ENCODE data around the gene TIMP3. TPM values are rescaled to one million over a fixed set of nuclear protein-coding genes. Genes with fewer than 3 reads are reported as not detected.

The TIMP3 gene
- polyA plus RNA-seq, 1 donor (not counting 4 experiments of a cell fraction or from before 2014, with no cell fraction given): 34.3 TPM

DNA sequence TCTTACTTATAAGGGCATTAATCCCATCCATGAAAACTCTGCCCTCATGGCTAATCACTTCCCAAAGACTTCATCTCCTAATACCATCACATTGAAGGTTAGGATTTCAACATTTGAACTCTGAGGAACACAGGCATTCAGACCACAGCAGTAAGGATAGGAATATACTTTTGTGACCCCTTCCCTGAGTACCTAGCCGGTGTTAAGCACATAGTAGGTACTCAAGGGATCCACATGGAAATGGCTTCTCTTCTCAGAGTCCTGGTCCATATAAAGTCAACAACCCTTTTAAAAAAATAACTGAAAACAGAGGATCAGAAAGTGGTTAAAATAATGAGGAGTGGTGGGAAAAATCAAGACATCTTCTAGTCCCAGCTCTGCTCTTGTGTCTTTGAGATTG is 78.0 kb downstream of the TIMP3 start:
- Histone ChIP-seq H3K4me1 (ENCODE audit: control insufficient read depth, extremely low read depth, insufficient read depth, low read length) (no peaks in the 10 kb centered on the region), H3K9ac (ENCODE audit: control insufficient read depth, extremely low read depth, insufficient read depth, low read length) (no peak overlapping the region), H3K4me3 (ENCODE audit: control insufficient read depth in 2 of 3, extremely low read depth in 1 of 3, insufficient read depth in 2 of 3, low read depth in 1 of 3, low read length in 3 of 3) (no peak overlapping the region), H4K20me1 (ENCODE audit: control insufficient read depth, extremely low read depth, insufficient read depth, low read length) (no peaks in the 10 kb centered on the region), H2AFZ (ENCODE audit: control insufficient read depth, low read length) (no peak overlapping the region), H3K4me2 (ENCODE audit: control insufficient read depth, extremely low read depth, insufficient read depth, low read depth, low read length) (no peak overlapping the region), H3K27me3 (ENCODE audit: control insufficient read depth, extremely low read depth, insufficient read depth, low read length) (peaks cover 22% of the 10 kb centered on the region), H3K9me1 (ENCODE audit: control insufficient read depth, extremely low read depth, insufficient read depth, low read length) (no peaks in the 10 kb centered on the region), H3K27ac (ENCODE audit: control insufficient read depth, insufficient read depth, low read length) (no peak overlapping the region), H3K9me3 (ENCODE audit: control insufficient read depth, low read depth, low read length) (no peaks in the 10 kb centered on the region), H3K79me2 (ENCODE audit: control insufficient read depth, insufficient read depth, low read length) (no peaks in the 10 kb centered on the region), H3K36me3 (ENCODE audit: control insufficient read depth in 2 of 2, extremely low read depth in 1 of 2, insufficient read depth in 2 of 2, low read length in 2 of 2) (no peaks in the 10 kb centered on the region)
- no peak for TF ChIP-seq EZH2 (IDR thresholded peaks at IDR 0.05; ENCODE audit: low read length)
- TF ChIP-seq, protein P1, sequence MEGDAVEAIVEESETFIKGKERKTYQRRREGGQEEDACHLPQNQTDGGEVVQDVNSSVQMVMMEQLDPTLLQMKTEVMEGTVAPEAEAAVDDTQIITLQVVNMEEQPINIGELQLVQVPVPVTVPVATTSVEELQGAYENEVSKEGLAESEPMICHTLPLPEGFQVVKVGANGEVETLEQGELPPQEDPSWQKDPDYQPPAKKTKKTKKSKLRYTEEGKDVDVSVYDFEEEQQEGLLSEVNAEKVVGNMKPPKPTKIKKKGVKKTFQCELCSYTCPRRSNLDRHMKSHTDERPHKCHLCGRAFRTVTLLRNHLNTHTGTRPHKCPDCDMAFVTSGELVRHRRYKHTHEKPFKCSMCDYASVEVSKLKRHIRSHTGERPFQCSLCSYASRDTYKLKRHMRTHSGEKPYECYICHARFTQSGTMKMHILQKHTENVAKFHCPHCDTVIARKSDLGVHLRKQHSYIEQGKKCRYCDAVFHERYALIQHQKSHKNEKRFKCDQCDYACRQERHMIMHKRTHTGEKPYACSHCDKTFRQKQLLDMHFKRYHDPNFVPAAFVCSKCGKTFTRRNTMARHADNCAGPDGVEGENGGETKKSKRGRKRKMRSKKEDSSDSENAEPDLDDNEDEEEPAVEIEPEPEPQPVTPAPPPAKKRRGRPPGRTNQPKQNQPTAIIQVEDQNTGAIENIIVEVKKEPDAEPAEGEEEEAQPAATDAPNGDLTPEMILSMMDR (optimal IDR thresholded peaks at IDR 0.05 in 1 of 3, IDR thresholded peaks at IDR 0.05 in 1 of 3, conservative IDR thresholded peaks at IDR 0.05 in 1 of 3; ENCODE audit: extremely low read depth in 1 of 3, insufficient read depth in 2 of 3, low read length in 3 of 3): no peak
- dilution Hi-C loops (cut with MboI; ENCODE audit: extremely low pct_ligation_motif_present, low sequenced_read_pairs): no loop called here
- no peak for DNase-seq (ENCODE audit: low read depth, low spot score)
- no peak for FAIRE-seq

DNA sequence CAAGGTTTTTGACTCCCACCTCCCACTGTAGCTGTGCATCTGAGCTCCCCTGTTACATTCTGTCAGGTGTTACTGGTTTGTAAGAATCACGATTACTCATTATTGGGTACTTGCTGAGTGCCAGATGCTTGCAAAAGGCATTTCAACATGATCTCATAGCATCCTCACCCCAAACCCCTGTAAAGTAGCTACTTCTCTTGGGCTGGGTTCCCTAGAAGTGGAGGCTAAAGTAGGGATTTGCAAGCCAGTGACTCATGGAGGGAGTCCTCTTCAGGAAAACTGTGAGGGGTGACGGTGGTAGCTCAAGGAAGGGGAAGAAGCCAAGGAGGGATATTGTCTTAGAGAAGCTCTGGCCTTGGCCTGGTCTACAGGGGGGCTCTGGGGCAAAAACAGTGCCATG is 78.6 kb downstream of the TIMP3 start:
- Histone ChIP-seq H3K27me3 (ENCODE audit: control insufficient read depth, extremely low read depth, insufficient read depth, low read length) (peaks cover 19% of the 10 kb centered on the region), H3K9ac (ENCODE audit: control insufficient read depth, extremely low read depth, insufficient read depth, low read length) (no peak overlapping the region), H3K79me2 (ENCODE audit: control insufficient read depth, insufficient read depth, low read length) (no peaks in the 10 kb centered on the region), H4K20me1 (ENCODE audit: control insufficient read depth, extremely low read depth, insufficient read depth, low read length) (no peaks in the 10 kb centered on the region), H2AFZ (ENCODE audit: control insufficient read depth, low read length) (no peak overlapping the region), H3K4me2 (ENCODE audit: control insufficient read depth, extremely low read depth, insufficient read depth, low read depth, low read length) (no peak overlapping the region), H3K27ac (ENCODE audit: control insufficient read depth, insufficient read depth, low read length) (no peak overlapping the region), H3K36me3 (ENCODE audit: control insufficient read depth in 2 of 2, extremely low read depth in 1 of 2, insufficient read depth in 2 of 2, low read length in 2 of 2) (no peaks in the 10 kb centered on the region), H3K4me3 (ENCODE audit: control insufficient read depth in 2 of 3, extremely low read depth in 1 of 3, insufficient read depth in 2 of 3, low read depth in 1 of 3, low read length in 3 of 3) (no peak overlapping the region), H3K4me1 (ENCODE audit: control insufficient read depth, extremely low read depth, insufficient read depth, low read length) (no peaks in the 10 kb centered on the region), H3K9me3 (ENCODE audit: control insufficient read depth, low read depth, low read length) (no peaks in the 10 kb centered on the region), H3K9me1 (ENCODE audit: control insufficient read depth, extremely low read depth, insufficient read depth, low read length) (no peaks in the 10 kb centered on the region)
- FAIRE-seq (no peak), DNase-seq (ENCODE audit: low read depth, low spot score) (no peak)
- dilution Hi-C loops (cut with MboI; ENCODE audit: extremely low pct_ligation_motif_present, low sequenced_read_pairs): no loop called here
- TF ChIP-seq, protein P1 (optimal IDR thresholded peaks at IDR 0.05 in 1 of 3, IDR thresholded peaks at IDR 0.05 in 1 of 3, conservative IDR thresholded peaks at IDR 0.05 in 1 of 3; ENCODE audit: extremely low read depth in 1 of 3, insufficient read depth in 2 of 3, low read length in 3 of 3): no peak
- TF ChIP-seq EZH2 (IDR thresholded peaks at IDR 0.05; ENCODE audit: low read length): no peak
